HL-60 (cell line): ENCODE data around the gene CLDN15.

ENCODE experiments used
- GABPA ChIP-seq: IDR thresholded peaks from 2 replicates; pipeline ENCODE4 v1.6.1; 2012; ENCODE audit warnings: low read depth
- POLR2AphosphoS5 ChIP-seq: IDR thresholded peaks from 2 replicates; pipeline ENCODE4 v1.6.1; 2012; ENCODE audit warnings: low read depth
- REST ChIP-seq: IDR thresholded peaks from 2 replicates; pipeline ENCODE4 v1.6.1; 2012; ENCODE audit warnings: low read depth; ENCODE audit not compliant: insufficient replicate concordance
- TF ChIP-seq, protein P1 (sequence below): IDR thresholded peaks from one replicate; pipeline ENCODE4 v1.5.1; 2011; ENCODE audit warnings: low read length, control low read depth, inconsistent platforms; ENCODE audit not compliant: insufficient read depth

- TF ChIP-seq, protein P1, sequence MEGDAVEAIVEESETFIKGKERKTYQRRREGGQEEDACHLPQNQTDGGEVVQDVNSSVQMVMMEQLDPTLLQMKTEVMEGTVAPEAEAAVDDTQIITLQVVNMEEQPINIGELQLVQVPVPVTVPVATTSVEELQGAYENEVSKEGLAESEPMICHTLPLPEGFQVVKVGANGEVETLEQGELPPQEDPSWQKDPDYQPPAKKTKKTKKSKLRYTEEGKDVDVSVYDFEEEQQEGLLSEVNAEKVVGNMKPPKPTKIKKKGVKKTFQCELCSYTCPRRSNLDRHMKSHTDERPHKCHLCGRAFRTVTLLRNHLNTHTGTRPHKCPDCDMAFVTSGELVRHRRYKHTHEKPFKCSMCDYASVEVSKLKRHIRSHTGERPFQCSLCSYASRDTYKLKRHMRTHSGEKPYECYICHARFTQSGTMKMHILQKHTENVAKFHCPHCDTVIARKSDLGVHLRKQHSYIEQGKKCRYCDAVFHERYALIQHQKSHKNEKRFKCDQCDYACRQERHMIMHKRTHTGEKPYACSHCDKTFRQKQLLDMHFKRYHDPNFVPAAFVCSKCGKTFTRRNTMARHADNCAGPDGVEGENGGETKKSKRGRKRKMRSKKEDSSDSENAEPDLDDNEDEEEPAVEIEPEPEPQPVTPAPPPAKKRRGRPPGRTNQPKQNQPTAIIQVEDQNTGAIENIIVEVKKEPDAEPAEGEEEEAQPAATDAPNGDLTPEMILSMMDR, result no peak
- TF ChIP-seq REST (no peak), POLR2AphosphoS5 (no peak), GABPA (no peak)
Measured at GRCh38 chr7:101238226-101239182, 902 bp upstream of the CLDN15 start.
